Choroid plexus epithelial cell (primary cell): Measurements from ENCODE around the gene MLLT3.

ENCODE experiments used
- DNase-seq: peaks from one replicate; pipeline ENCODE4 v3.0.0-alpha.2; 2010; ENCODE audit warnings: low read depth
- H3K4me3 ChIP-seq: 2 replicates; pipeline ENCODE4 v1.5.1; 2011; ENCODE audit warnings: low read depth, mild to moderate bottlenecking, control low read depth, low read length, moderate library complexity
- CTCF ChIP-seq: conservative IDR thresholded peaks from 2 replicates; pipeline ENCODE4 v1.5.1; 2011; ENCODE audit warnings: low read depth, mild to moderate bottlenecking, control low read depth, inconsistent platforms, low read length, moderate library complexity

Gene MLLT3

DNA sequence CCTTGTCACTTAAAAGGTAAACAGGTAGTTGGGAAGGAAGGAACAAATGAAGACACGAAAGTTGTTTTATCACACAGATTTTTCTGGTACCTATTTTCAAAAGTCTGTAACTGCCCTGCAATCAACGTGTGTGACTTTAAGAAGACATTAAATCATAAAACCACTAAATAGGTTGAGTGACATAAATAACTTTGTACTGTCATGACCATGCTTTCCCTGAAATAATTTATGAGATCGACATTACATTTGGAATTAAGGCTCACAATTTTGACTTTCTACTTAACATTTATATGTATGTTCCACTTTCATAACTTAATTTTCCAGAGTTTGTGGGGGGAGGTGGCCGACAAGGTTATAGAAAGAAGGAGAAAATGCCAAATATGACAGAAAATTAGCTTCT is 181.1 kb downstream of the MLLT3 start:
- no peak for DNase-seq
- no peak for TF ChIP-seq CTCF
- no peak overlapping the region for H3K4me3 ChIP-seq

DNA sequence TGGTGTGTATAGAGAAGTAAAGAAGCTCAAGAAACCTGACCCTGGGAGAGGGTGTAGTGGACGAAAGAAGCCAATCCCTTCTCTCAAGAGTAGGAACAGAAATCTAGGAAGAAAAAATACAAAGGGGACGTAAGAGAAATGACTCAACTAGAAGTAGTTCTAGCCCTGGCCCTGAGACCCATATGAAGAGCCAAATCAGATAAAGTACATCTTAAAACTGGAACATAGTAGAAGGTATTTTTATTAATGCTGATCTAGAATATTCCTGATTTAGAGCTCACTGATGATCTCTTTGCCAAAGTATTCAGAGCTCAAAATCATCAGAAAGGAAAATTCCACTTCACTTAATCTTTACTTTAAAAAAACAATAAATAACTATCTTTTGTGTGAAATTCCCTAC is 184.8 kb downstream of the MLLT3 start:
- peak; percentile 60 for DNase-seq
- no peak overlapping the region for H3K4me3 ChIP-seq
- no peak for TF ChIP-seq CTCF

DNA sequence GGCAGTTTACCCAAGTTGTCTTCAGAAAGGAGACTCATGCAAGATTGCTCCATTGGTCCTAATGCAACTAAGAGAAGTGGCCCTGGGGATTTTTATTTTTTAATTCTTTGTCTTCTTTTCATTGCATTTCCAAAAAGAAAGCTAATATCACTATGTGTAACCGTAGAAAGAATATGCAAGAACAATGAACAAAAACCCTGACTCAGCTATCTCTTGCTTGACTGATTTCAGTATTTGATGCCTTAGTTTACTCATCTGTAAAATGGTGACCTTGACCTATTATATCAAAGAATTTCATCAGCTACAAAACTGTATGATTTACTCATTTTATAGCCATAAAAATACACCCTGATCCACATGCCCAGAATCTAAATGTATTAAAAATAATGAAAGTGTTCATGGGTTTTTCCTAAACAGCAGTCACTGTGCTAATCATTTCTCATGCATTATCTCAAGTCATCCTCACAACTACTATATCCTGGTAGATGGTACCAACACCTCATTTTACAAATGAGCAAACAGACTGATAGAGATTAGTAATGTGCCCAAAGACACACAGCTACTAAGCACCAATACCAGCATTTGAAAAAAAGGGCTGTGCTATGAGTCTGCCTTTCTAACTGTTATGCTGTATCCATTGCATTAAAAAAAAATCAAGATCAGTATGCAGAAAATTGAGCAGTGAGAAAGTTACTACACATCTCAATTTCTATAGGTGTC is 185.7 kb downstream of the MLLT3 start:
- no peak for TF ChIP-seq CTCF
- no peak overlapping the region for H3K4me3 ChIP-seq
- no peak for DNase-seq

DNA sequence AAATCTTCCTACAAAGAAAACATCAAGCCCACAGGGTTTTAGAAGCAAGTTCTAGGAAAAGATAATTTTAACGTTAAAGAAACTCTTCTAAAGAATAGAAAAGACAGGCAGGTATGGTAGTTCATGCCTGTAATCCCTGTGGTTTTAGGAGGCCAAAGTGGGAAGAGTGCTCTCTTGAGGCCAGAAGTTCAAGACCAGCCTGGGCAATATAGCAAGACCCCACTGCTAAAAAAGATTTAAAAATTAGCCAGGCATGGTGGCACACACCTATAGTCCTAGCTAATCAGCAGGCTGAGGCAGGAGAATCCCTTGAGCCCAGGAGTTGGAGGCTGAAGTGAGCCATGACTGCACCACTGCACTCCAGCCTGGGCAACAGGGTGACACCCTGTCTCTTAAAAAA is 193.3 kb downstream of the MLLT3 start:
- no peak for TF ChIP-seq CTCF
- DNase-seq = no peak
- no peak overlapping the region for H3K4me3 ChIP-seq

- TF ChIP-seq CTCF = no peak
- no peak for DNase-seq
These were observed 194.9 kb downstream of the MLLT3 start for GRCh38 chr9:20427359-20427758.

DNA sequence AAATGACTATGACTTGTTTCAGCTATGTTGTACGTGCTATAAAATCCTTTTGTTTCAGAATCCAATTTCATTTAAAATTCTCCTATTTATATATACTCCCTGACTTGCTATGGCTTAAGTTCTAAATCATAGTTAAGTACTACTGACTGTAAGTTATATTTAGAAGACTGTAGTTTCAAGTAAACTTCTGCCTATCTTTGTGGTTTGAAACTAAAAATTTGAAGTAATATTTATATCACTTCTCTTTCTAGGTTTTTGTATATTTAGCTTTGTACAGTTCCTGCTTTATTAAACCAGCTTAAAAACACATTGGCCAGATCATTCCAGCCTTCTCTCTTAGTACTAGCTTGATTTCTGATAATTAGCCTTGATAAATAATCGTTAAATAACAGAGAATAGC is 196.3 kb downstream of the MLLT3 start:
- DNase-seq = no peak
- no peak for TF ChIP-seq CTCF
- H3K4me3 ChIP-seq = no peak overlapping the region

More at GRCh38 chr9:20427359-20427758, 194.9 kb downstream of the MLLT3 start:
- no peak overlapping the region for H3K4me3 ChIP-seq

DNA sequence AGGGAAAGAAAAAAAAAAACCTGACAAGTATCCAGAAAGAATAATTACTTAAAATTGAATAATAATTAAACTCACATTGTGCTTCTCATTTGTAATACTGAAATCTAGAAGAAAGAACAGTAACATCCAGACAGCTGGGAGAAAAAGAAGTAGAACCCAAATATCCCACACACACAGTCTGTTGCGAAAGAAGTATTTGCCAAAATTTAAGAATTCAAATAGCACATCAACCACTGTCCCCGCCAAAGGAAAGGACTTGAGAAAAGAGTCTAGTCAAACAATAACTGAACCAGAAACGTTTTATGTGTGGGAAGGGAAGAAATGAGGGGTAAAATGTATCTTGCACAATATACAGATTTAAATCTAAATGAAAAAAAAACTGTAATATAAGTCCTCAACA is 202.8 kb downstream of the MLLT3 start:
- no peak for DNase-seq
- TF ChIP-seq CTCF = no peak
- no peak overlapping the region for H3K4me3 ChIP-seq
